Thoracic aorta (tissue), 2 donors: Measurements from ENCODE around the gene KLHDC7B. TPM values are rescaled to one million over a fixed set of nuclear protein-coding genes. Genes with fewer than 3 reads are reported as not detected.

Experiments
- ATAC-seq: fragments of 150-250 bp; one replicate; pipeline ENCODE4 v1.8.0; 2017; ENCODE audit warnings: low read depth; ENCODE audit not compliant: insufficient number of reproducible peaks, low FRiP score
- DNase-seq: peaks from one replicate; pipeline ENCODE4 v3.0.0-alpha.2; 2020; ENCODE audit warnings: low spot score
- H3K27ac ChIP-seq, 2 donors: fragments of 200-600 bp; sonication (generic); 1 replicate in 1 of 2; 2 replicates in 1 of 2; pipeline ENCODE4 v1.5.1; 2016; ENCODE audit warnings: mild to moderate bottlenecking in 2 of 2, moderate library complexity in 2 of 2
- H3K27me3 ChIP-seq: fragments of 200-600 bp; sonication (generic); replicated peaks from 2 replicates; pipeline ENCODE4 v1.6.0; 2016; ENCODE audit warnings: mild to moderate bottlenecking; ENCODE audit not compliant: insufficient read depth
- H3K36me3 ChIP-seq: fragments of 200-600 bp; sonication (generic); one replicate; pipeline ENCODE4 v1.5.1; 2016
- H3K4me1 ChIP-seq, 2 donors: fragments of 200-600 bp; sonication (generic); 1 replicate in 1 of 2; 2 replicates in 1 of 2; pipeline versions ENCODE4 v1.5.1 to v1.6.0; 2016; ENCODE audit warnings: low read depth in 2 of 2, mild to moderate bottlenecking in 1 of 2; ENCODE audit not compliant: control insufficient read depth in 1 of 2
- H3K4me3 ChIP-seq: fragments of 200-600 bp; sonication (generic); 2 replicates; pipeline ENCODE4 v1.5.1; 2016; ENCODE audit warnings: mild to moderate bottlenecking
- H3K9me3 ChIP-seq: fragments of 200-600 bp; sonication (generic); 2 replicates; pipeline ENCODE4 v1.5.1; 2016
- CTCF ChIP-seq: fragments of 200-600 bp; sonication (generic); IDR thresholded peaks from one replicate; pipeline ENCODE4 v1.5.1; 2019; ENCODE audit warnings: antibody characterized with exemption
- total RNA-seq, 2 donors: library from RNA; depleted of rRNA; stranded (reverse); fragments of >200 nt; gene quantifications; one replicate each; pipeline versions ENCODE4 v1.1.0 to v1.2.3, GENCODE V29; 2016

KLHDC7B gene
- total RNA-seq, 2 donors from 2014 or later: not detected

GRCh38 chr22:50524676-50525103, 21.0 kb upstream of the KLHDC7B start:
- no peak for ATAC-seq
- H3K36me3 ChIP-seq: peaks cover 35% of the 10 kb centered on the region
- peak overlapping the region; percentile 75 for H3K4me3 ChIP-seq
- H3K27ac ChIP-seq: peak overlapping the region; percentile 69 to 75
- TF ChIP-seq CTCF: no peak
- DNase-seq: no peak
- H3K27me3 ChIP-seq: no peaks in the 10 kb centered on the region
- no peaks in the 10 kb centered on the region for H3K9me3 ChIP-seq
- H3K4me1 ChIP-seq: peaks cover 15 to 25% of the 10 kb centered on the region in 2 donors

- Histone ChIP-seq H3K27ac (peak within 1 kb of the TSS; percentile 69 to 75), H3K4me1 (peaks cover 15 to 30% of the 10 kb centered on the region in 2 donors), H3K9me3 (no peaks in the 10 kb centered on the region), H3K27me3 (no peaks in the 10 kb centered on the region), H3K4me3 (peak within 1 kb of the TSS; percentile 75), H3K36me3 (peaks cover 31% of the 10 kb centered on the region)
- no peak for TF ChIP-seq CTCF
- ATAC-seq: peak; percentile 71
- peak; percentile 82 for DNase-seq
These were observed 20.4 kb upstream of the KLHDC7B start, which contains the start of gene SCO2 for GRCh38 chr22:50525104-50525857. Gene SCO2 (minus strand): TSS chr22:50525598. CDS start chr22:50524411, 1,187 bp downstream.

- Histone ChIP-seq H3K36me3 (peaks cover 26% of the 10 kb centered on the region), H3K4me1 (peaks cover 16 to 35% of the 10 kb centered on the region in 2 donors), H3K4me3 (peak overlapping the region; percentile 75), H3K9me3 (no peaks in the 10 kb centered on the region), H3K27me3 (no peaks in the 10 kb centered on the region), H3K27ac (peak overlapping the region; percentile 69 to 75)
- ATAC-seq: no peak
- no peak for TF ChIP-seq CTCF
- DNase-seq: no peak
These were observed 19.9 kb upstream of the KLHDC7B start for GRCh38 chr22:50525858-50526107.

GRCh38 chr22:50526108-50526833, 19.4 kb upstream of the KLHDC7B start:
- peak overlapping the region; percentile 69 to 75 for H3K27ac ChIP-seq
- DNase-seq: no peak
- peaks cover 21 to 40% of the 10 kb centered on the region in 2 donors for H3K4me1 ChIP-seq
- peak; percentile 21 for ATAC-seq
- H3K9me3 ChIP-seq: no peaks in the 10 kb centered on the region
- H3K36me3 ChIP-seq: peaks cover 25% of the 10 kb centered on the region
- H3K27me3 ChIP-seq: peaks cover 2% of the 10 kb centered on the region
- TF ChIP-seq CTCF: peak; percentile 68
- peak overlapping the region; percentile 75 for H3K4me3 ChIP-seq
